H1 (cell line): Measurements from ENCODE around the gene UTRN. TPM values are rescaled to one million over a fixed set of nuclear protein-coding genes. Genes with fewer than 3 reads are reported as not detected.

Experiments
- CTCF ChIA-PET: fragments of 300-600 bp; sonication (Branson Sonifier 250); formaldehyde crosslinking; loops from one replicate; lab custom pipeline; 2021; ENCODE audit not compliant: partially characterized antibody; lab: Charles Lee
- POLR2A ChIA-PET: fragments of 300-600 bp; sonication (Branson Sonifier 250); formaldehyde crosslinking; loops from one replicate; lab custom pipeline; 2021; ENCODE audit warnings: inconsistent platforms; ENCODE audit not compliant: partially characterized antibody; lab: Charles Lee
- DNase-seq, 2 experiments: peaks; one replicate each; pipeline versions ENCODE4 v3.0.0 to v3.0.0-alpha.2; 2010 to 2022; ENCODE audit warnings: low spot score in 2 of 2, low read depth in 1 of 2, mixed read lengths in 1 of 2
- FAIRE-seq: peaks from 2 replicates; lab custom pipeline; 2011; peaks lifted over from hg19 to GRCh38; lab: Jason Lieb, UNC
- H2AFZ ChIP-seq: 2 replicates; pipeline ENCODE4 v1.8.1; 2012; ENCODE audit warnings: low read length, inconsistent platforms
- H2AK5ac ChIP-seq: 2 replicates; pipeline ENCODE4 v1.6.1; 2013; ENCODE audit warnings: low read depth, low read length
- H2BK120ac ChIP-seq: replicated peaks from 2 replicates; pipeline ENCODE3; 2013; ENCODE audit warnings: low read depth, low read length, inconsistent platforms
- H2BK12ac ChIP-seq: 2 replicates; pipeline ENCODE4 v1.6.1; 2013; ENCODE audit warnings: low read depth, low read length
- H2BK15ac ChIP-seq: 2 replicates; pipeline ENCODE4 v1.6.1; 2013; ENCODE audit warnings: low read length
- H2BK20ac ChIP-seq: 2 replicates; pipeline ENCODE4 v1.6.1; 2013; ENCODE audit warnings: low read length
- H2BK5ac ChIP-seq: 2 replicates; pipeline ENCODE4 v1.6.1; 2013; ENCODE audit warnings: low read depth, low read length
- H3K14ac ChIP-seq: 2 replicates; pipeline ENCODE4 v1.6.1; 2013; ENCODE audit warnings: inconsistent platforms; ENCODE audit not compliant: insufficient read length
- H3K18ac ChIP-seq: 2 replicates; pipeline ENCODE4 v1.6.1; 2013; ENCODE audit warnings: low read length; ENCODE audit errors: extremely low read depth
- H3K23ac ChIP-seq: 2 replicates; pipeline ENCODE4 v1.6.1; 2013; ENCODE audit warnings: inconsistent platforms; ENCODE audit not compliant: insufficient read length
- H3K23me2 ChIP-seq: 2 replicates; pipeline ENCODE4 v1.6.1; 2013; ENCODE audit warnings: low read depth, low read length
- H3K27ac ChIP-seq: 2 replicates; pipeline ENCODE4 v1.6.1; 2011; ENCODE audit warnings: low read depth, low read length, inconsistent platforms
- H3K27me3 ChIP-seq, 4 experiments: replicated peaks in 1 of 4; 1 replicate in 1 of 4; 2 replicates in 3 of 4; pipeline versions ENCODE4 v1.6.1 to v1.8.1; 2011 to 2013; ENCODE audit warnings: low read length in 3 of 4, mild to moderate bottlenecking in 3 of 4, inconsistent platforms in 2 of 4, mixed read lengths in 2 of 4, moderate library complexity in 1 of 4; ENCODE audit not compliant: control insufficient read depth in 3 of 4, insufficient read depth in 3 of 4; ENCODE audit errors: extremely low read depth in 1 of 4
- H3K36me3 ChIP-seq, 4 experiments: 2 replicates each; pipeline versions ENCODE4 v1.6.1 to v1.8.1; 2011 to 2013; ENCODE audit warnings: mild to moderate bottlenecking in 4 of 4, low read length in 3 of 4, moderate library complexity in 2 of 4, control low read depth in 1 of 4, inconsistent platforms in 1 of 4; ENCODE audit not compliant: insufficient read depth in 4 of 4, control insufficient read depth in 2 of 4
- H3K4ac ChIP-seq: replicated peaks from 2 replicates; pipeline ENCODE3; 2013; ENCODE audit warnings: low read length, low read depth, mixed read lengths, inconsistent platforms; ENCODE audit not compliant: insufficient read length
- H3K4me1 ChIP-seq, 4 experiments: replicated peaks in 1 of 4; 1 replicate in 1 of 4; 2 replicates in 3 of 4; pipeline versions ENCODE4 v1.6.1 to v1.8.1; 2011 to 2013; ENCODE audit warnings: low read length in 3 of 4, inconsistent platforms in 2 of 4, mixed read lengths in 1 of 4; ENCODE audit not compliant: insufficient read depth in 4 of 4, control insufficient read depth in 3 of 4
- H3K4me2 ChIP-seq, 2 experiments: 2 replicates each; pipeline versions ENCODE4 v1.6.1 to v1.8.1; 2011 to 2013; ENCODE audit warnings: low read depth in 2 of 2, low read length in 2 of 2, control low read depth in 1 of 2, inconsistent platforms in 1 of 2, mild to moderate bottlenecking in 1 of 2; ENCODE audit not compliant: insufficient read depth in 1 of 2
- H3K4me3 ChIP-seq, 4 experiments: fragments of 200-600, 300-600 bp in 1 of 4; sonication (generic), shearing (Covaris generic), sonication (Bioruptor Twin) in 1 of 4; 2 replicates each; pipeline versions ENCODE4 v1.5.1 to v1.8.1; 2011 to 2016; ENCODE audit warnings: low read length in 4 of 4, low read depth in 3 of 4, control low read depth in 2 of 4, inconsistent platforms in 2 of 4, mild to moderate bottlenecking in 2 of 4, mixed read lengths in 1 of 4, moderate library complexity in 1 of 4; ENCODE audit not compliant: insufficient read depth in 2 of 4; ENCODE audit errors: extremely low read depth in 1 of 4
- H3K56ac ChIP-seq: replicated peaks from 2 replicates; pipeline ENCODE3; 2013; ENCODE audit warnings: low read depth, mild to moderate bottlenecking, mixed read lengths, low read length, inconsistent platforms; ENCODE audit not compliant: insufficient read length
- H3K79me1 ChIP-seq: 2 replicates; pipeline ENCODE4 v1.6.1; 2013; ENCODE audit warnings: low read depth, low read length, control low read depth
- H3K79me2 ChIP-seq, 2 experiments: 2 replicates each; pipeline versions ENCODE4 v1.6.1 to v1.8.1; 2012 to 2013; ENCODE audit warnings: low read length in 2 of 2, mild to moderate bottlenecking in 2 of 2, inconsistent platforms in 1 of 2; ENCODE audit not compliant: insufficient read depth in 2 of 2, control insufficient read depth in 1 of 2
- H3K9ac ChIP-seq, 4 experiments: replicated peaks in 1 of 4; 1 replicate in 1 of 4; 2 replicates in 3 of 4; pipeline versions ENCODE4 v1.6.1 to v1.8.1; 2011 to 2013; ENCODE audit warnings: low read depth in 3 of 4, low read length in 3 of 4, control low read depth in 2 of 4, mild to moderate bottlenecking in 2 of 4, moderate library complexity in 2 of 4, inconsistent platforms in 1 of 4; ENCODE audit errors: extremely low read depth in 1 of 4
- H3K9me3 ChIP-seq, 2 experiments: 2 replicates each; pipeline versions ENCODE4 v1.6.1 to v1.8.1; 2012 to 2013; ENCODE audit warnings: mild to moderate bottlenecking in 2 of 2, moderate library complexity in 2 of 2, control low read depth in 1 of 2, inconsistent platforms in 1 of 2, low read depth in 1 of 2, low read length in 1 of 2, mixed read lengths in 1 of 2; ENCODE audit not compliant: insufficient read depth in 2 of 2
- H4K20me1 ChIP-seq, 2 experiments: replicated peaks in 1 of 2; 2 replicates each; pipeline versions ENCODE3 to v1.8.1; 2011 to 2013; ENCODE audit warnings: inconsistent platforms in 2 of 2, low read length in 2 of 2, mild to moderate bottlenecking in 1 of 2; ENCODE audit not compliant: insufficient read depth in 2 of 2, control insufficient read depth in 1 of 2
- H4K5ac ChIP-seq: 2 replicates; pipeline ENCODE4 v1.6.1; 2013; ENCODE audit warnings: low read length, low read depth, mixed read lengths, inconsistent platforms; ENCODE audit not compliant: insufficient read length
- H4K8ac ChIP-seq: 2 replicates; pipeline ENCODE4 v1.8.0; 2013; ENCODE audit warnings: mild to moderate bottlenecking, moderate library complexity, low read length, inconsistent platforms; ENCODE audit not compliant: insufficient read depth; ENCODE audit errors: extremely low read depth
- H4K91ac ChIP-seq: replicated peaks from 2 replicates; pipeline ENCODE3; 2013; ENCODE audit warnings: low read length, mixed read lengths, inconsistent platforms; ENCODE audit not compliant: insufficient read length
- MAFK ChIP-seq: IDR thresholded peaks from 2 replicates; pipeline ENCODE4 v1.6.1; 2012; ENCODE audit warnings: low read depth, mild to moderate bottlenecking, improper control_type of control experiment, low read length
- RNF2 ChIP-seq: fragments of 200-900, 300-1000 bp; sonication (generic); IDR thresholded peaks from 2 replicates; pipeline ENCODE4 v1.7.1; 2016; ENCODE audit warnings: borderline replicate concordance, low read depth, mild to moderate bottlenecking, antibody characterized with exemption, low read length; ENCODE audit not compliant: poor library complexity, severe bottlenecking; ENCODE audit errors: missing control alignments
- YY1 ChIP-seq: IDR thresholded peaks from 2 replicates; pipeline ENCODE4 v1.6.1; 2011; ENCODE audit warnings: low read depth, mild to moderate bottlenecking, low read length
- WGBS, 2 experiments: shearing (Covaris generic) in 1 of 2; methylation state at CpG; one replicate each; pipeline versions ENCODE4 v1.1.6 to v1.1.7; 2013 to 2015; ENCODE audit warnings: low lambda C conversion rate in 2 of 2, mixed read lengths in 2 of 2, inconsistent platforms in 1 of 2, low coverage in 1 of 2, missing lambda C conversion rate in 1 of 2; ENCODE audit not compliant: insufficient replicate concordance in 2 of 2, insufficient coverage in 1 of 2, insufficient read length in 1 of 2; ENCODE audit errors: extremely low coverage in 1 of 2, missing lambda C conversion rate in 1 of 2; 5-methylcytosine and 5-hydroxymethylcytosine counted together
- polyA plus RNA-seq, 7 experiments: library from polyadenylated mRNA; depleted of rRNA in 3 of 7; stranded (reverse) in 5 of 7; unstranded in 2 of 7; fragments of >200 nt in 5 of 7; fragments of 200-250 nt in 2 of 7; gene quantifications; 1 replicate in 5 of 7; 2 replicates in 1 of 7; 4 replicates in 1 of 7; pipeline versions ENCODE4 v1.2.1 to v1.2.3, GENCODE V29; 2011 to 2013; ENCODE audit warnings: missing spikeins in 2 of 7, mixed read lengths in 2 of 7
- total RNA-seq: library from RNA; stranded (reverse); fragmentation: NEBNext Ultra II Directional; extraction: Animal tissue kit (Norgen Biotek cat#: 25700); gene quantifications from 2 replicates; pipeline ENCODE4 v1.2.1, GENCODE V29; 2021

The UTRN gene
- total and polyA plus RNA-seq, 2 of the 8 experiments (the other 6 are each of a cell fraction or from before 2014, with no cell fraction given): 25.0 to 112 TPM

DNA sequence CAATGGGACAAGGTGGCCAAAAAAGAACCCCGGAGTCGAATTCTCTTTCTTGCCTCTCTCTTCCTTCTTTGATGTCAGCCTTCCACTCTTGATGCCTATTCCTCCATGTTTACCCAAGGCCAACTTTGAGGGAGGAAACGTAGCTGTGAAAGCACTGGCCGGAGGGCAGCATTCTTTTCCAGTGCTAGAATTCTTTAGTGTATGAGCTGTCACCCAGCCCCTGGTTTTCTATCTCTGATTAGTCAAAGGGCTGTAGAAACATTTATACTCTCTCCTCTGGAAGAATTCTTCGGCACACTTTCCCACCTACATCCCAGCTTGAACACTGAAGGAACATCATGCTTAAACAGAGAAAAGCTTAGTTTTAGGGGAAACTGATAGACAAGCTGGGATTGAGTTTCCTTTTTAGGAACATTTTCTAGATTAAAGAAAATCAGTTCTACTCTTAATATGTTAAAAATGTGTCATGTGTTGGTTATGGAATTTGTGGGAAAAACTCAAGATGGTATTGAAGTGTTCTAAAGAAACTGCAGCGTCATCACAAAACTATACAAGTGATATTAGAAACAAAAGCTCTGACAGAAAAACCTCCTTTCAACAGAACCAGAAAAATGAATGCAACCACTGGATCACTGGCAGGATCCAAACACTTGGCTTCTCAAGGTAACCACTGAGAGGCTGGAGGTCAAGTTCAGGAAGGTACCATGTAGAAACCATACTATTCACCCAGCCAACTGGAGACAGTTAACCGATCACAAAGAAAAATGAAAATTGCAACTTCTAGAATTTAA, 20.7 kb upstream of the UTRN start:
- peak overlapping the region; percentile 27 to 49; a peak in 3 of 4 replicates for H3K4me2 ChIP-seq

More for the DNA sequence above, 20.7 kb upstream of the UTRN start:
- H3K23ac ChIP-seq: no peak overlapping the region
- FAIRE-seq: no peak
- peak; percentile 35; the same call in 1 of the 2 replicates for TF ChIP-seq MAFK
- no peak for TF ChIP-seq YY1
- no peak for TF ChIP-seq RNF2
- H3K79me1 ChIP-seq: no peaks in the 10 kb centered on the region
- 79% methylated on average over 7 of the region's 7 CpGs; no CpG with 5 or more reads in 1 of the 2 experiments for WGBS, 2 experiments
- no peak overlapping the region for H3K56ac ChIP-seq
- DNase-seq: no peak
- no peaks in the 10 kb centered on the region for H3K79me2 ChIP-seq
- no peak overlapping the region for H3K4ac ChIP-seq
- H2AFZ ChIP-seq: no peak overlapping the region
- CTCF ChIA-PET: interaction anchor here (1.2 to 2.4 kb wide), 4 partner anchors 17 to 45 kb away, joined by 3 to 9 read pairs (median 4); partner anchors contain the start of gene UTRN
- H3K23me2 ChIP-seq: no peaks in the 10 kb centered on the region
- H2BK12ac ChIP-seq: no peak overlapping the region
- peak overlapping the region; percentile 73 for H2BK120ac ChIP-seq
- no peaks in the 10 kb centered on the region for H3K36me3 ChIP-seq
- H2BK15ac ChIP-seq: no peak overlapping the region
- H3K4me3 ChIP-seq: peak overlapping the region in 1 of 4 experiments; percentile 49; a peak in 1 of 8 replicates
- no peak overlapping the region for H3K27ac ChIP-seq
- H2BK20ac ChIP-seq: peak overlapping the region; percentile 62; the same call in 1 of the 2 replicates
- POLR2A ChIA-PET: interaction anchor here (0.6 to 1.9 kb wide), 5 partner anchors 14 to 145 kb away, joined by 3 read pairs; no protein-coding TSS in a partner anchor
- no peak overlapping the region for H4K91ac ChIP-seq
- H3K9me3 ChIP-seq: 0 out of 4 replicates have a peak, but pooled peaks cover 0 to 4% of the 10 kb centered on the region in 2 experiments
- H2AK5ac ChIP-seq: no peak overlapping the region
- peaks cover 0 to 14% (median 10%) of the 10 kb centered on the region in 4 experiments; a peak in 4 of 7 replicates for H3K4me1 ChIP-seq
- H3K18ac ChIP-seq: peak overlapping the region; percentile 25; the same call in 1 of the 2 replicates
- H3K9ac ChIP-seq: no peak overlapping the region
- peak overlapping the region; percentile 60; the same call in 1 of the 2 replicates for H2BK5ac ChIP-seq
- H3K27me3 ChIP-seq: no peaks in the 10 kb centered on the region
- H4K20me1 ChIP-seq: no peaks in the 10 kb centered on the region
- no peak overlapping the region for H3K14ac ChIP-seq
- no peak overlapping the region for H4K8ac ChIP-seq
- H4K5ac ChIP-seq: no peak overlapping the region
